ENCODE measurements around the gene CDK5RAP2.

GRCh38 chr9:120447959-120448500 lies 131.9 kb downstream of the CDK5RAP2 start:
- TF ChIP-seq, protein P1, sequence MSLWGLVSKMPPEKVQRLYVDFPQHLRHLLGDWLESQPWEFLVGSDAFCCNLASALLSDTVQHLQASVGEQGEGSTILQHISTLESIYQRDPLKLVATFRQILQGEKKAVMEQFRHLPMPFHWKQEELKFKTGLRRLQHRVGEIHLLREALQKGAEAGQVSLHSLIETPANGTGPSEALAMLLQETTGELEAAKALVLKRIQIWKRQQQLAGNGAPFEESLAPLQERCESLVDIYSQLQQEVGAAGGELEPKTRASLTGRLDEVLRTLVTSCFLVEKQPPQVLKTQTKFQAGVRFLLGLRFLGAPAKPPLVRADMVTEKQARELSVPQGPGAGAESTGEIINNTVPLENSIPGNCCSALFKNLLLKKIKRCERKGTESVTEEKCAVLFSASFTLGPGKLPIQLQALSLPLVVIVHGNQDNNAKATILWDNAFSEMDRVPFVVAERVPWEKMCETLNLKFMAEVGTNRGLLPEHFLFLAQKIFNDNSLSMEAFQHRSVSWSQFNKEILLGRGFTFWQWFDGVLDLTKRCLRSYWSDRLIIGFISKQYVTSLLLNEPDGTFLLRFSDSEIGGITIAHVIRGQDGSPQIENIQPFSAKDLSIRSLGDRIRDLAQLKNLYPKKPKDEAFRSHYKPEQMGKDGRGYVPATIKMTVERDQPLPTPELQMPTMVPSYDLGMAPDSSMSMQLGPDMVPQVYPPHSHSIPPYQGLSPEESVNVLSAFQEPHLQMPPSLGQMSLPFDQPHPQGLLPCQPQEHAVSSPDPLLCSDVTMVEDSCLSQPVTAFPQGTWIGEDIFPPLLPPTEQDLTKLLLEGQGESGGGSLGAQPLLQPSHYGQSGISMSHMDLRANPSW (CRISPR knock-in tag; IDR thresholded peaks at IDR 0.05) = no peak
- no peak for TF ChIP-seq POLR2A (conservative IDR thresholded peaks at IDR 0.05)
- no peak for TF ChIP-seq FOXJ2 (tag; IDR thresholded peaks at IDR 0.05)
- TF ChIP-seq FOXK2 (conservative IDR thresholded peaks at IDR 0.05 in 1 of 2, IDR thresholded peaks at IDR 0.05 in 1 of 2; ENCODE audit: low read depth in 2 of 2) = no peak
- TF ChIP-seq THRA (IDR thresholded peaks at IDR 0.05) = no peak
- TF ChIP-seq SP2 (IDR thresholded peaks at IDR 0.05; ENCODE audit: extremely low read depth, low read depth, low read length, poor library complexity, severe bottlenecking) = no peak
- TF ChIP-seq TOE1 (IDR thresholded peaks at IDR 0.05; ENCODE audit: borderline replicate concordance) = no peak
- TF ChIP-seq TOE1 (CRISPR knock-in tag; IDR thresholded peaks at IDR 0.05; ENCODE audit: borderline replicate concordance, low read depth) = no peak
- TF ChIP-seq, protein P2, sequence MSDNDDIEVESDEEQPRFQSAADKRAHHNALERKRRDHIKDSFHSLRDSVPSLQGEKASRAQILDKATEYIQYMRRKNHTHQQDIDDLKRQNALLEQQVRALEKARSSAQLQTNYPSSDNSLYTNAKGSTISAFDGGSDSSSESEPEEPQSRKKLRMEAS (CRISPR knock-in tag; IDR thresholded peaks at IDR 0.05) = no peak
- TF ChIP-seq, protein P3, sequence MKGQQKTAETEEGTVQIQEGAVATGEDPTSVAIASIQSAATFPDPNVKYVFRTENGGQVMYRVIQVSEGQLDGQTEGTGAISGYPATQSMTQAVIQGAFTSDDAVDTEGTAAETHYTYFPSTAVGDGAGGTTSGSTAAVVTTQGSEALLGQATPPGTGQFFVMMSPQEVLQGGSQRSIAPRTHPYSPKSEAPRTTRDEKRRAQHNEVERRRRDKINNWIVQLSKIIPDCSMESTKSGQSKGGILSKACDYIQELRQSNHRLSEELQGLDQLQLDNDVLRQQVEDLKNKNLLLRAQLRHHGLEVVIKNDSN (CRISPR knock-in tag; IDR thresholded peaks at IDR 0.05) = no peak
- TF ChIP-seq ATF2 (CRISPR knock-in tag; IDR thresholded peaks at IDR 0.05) = no peak

Measured in K562 (cell line).